Stimulated activated effector memory CD8-positive, alpha-beta T cell treated with anti-CD3 and anti-CD28 coated beads, Interleukin-12 subunit alpha, Interleukin-12 subunit beta, amount 100 ng/mL, for 72 hours (primary cell): ENCODE results near the gene IL27RA.
"Not testable (repeated sequence)": the region's sequence is repeated elsewhere in the genome, so short reads cannot be mapped to it uniquely, and the experiment has no call there.

Source experiments
- ATAC-seq: fragments of 150-1000 bp; cut with Tn5 transposase; 2 replicates; pipeline ENCODE4 v1.10.0; 2021
- DNase-seq, 2 donors: peaks; one replicate each; pipeline ENCODE4 v3.0.0; 2021 to 2022; ENCODE audit warnings: low spot score in 2 of 2
- H3K27ac Mint-ChIP-seq: one replicate; pipeline ENCODE4 v1.8.0; 2022; ENCODE audit warnings: mild to moderate bottlenecking, mixed read lengths
- H3K36me3 Mint-ChIP-seq: one replicate; pipeline ENCODE4 v1.8.0; 2022; ENCODE audit warnings: mild to moderate bottlenecking, mixed read lengths
- H3K4me1 Mint-ChIP-seq: one replicate; pipeline ENCODE4 v1.8.0; 2022; ENCODE audit warnings: mixed read lengths
- H3K4me3 Mint-ChIP-seq: one replicate; pipeline ENCODE4 v1.8.0; 2022; ENCODE audit warnings: mild to moderate bottlenecking, mixed read lengths
- H3K9me3 Mint-ChIP-seq: one replicate; pipeline ENCODE4 v1.8.0; 2022; ENCODE audit warnings: mixed read lengths

IL27RA gene

DNA sequence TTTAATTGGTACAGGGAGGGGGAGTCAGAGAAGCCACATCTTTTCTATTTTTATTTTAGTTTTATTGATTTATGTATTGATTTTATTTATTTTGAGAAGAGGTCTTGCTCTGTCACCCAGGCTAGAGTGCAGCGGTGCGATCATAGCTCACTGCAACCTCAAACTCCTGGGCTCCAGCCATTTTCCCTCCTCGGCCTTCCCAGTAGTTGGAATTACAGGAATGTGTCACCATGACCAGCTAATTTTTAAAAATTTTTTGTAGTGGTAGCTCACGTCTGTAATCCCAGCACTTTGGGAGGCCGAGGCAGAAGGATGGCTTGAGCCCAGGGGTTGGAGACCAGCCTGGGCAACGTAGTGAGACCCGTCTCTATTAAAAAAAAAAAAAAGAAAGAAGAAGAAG is 4.1 kb downstream of the IL27RA start:
- peaks cover 44% of the 10 kb centered on the region for H3K4me1 Mint-ChIP-seq
- DNase-seq (no peak), ATAC-seq (no peak)
- H3K27ac Mint-ChIP-seq, result peak overlapping the region; percentile 37
- H3K36me3 Mint-ChIP-seq, result peaks cover 92% of the 10 kb centered on the region
- no peaks in the 10 kb centered on the region for H3K9me3 Mint-ChIP-seq
- H3K4me3 Mint-ChIP-seq, result no peak overlapping the region

DNA sequence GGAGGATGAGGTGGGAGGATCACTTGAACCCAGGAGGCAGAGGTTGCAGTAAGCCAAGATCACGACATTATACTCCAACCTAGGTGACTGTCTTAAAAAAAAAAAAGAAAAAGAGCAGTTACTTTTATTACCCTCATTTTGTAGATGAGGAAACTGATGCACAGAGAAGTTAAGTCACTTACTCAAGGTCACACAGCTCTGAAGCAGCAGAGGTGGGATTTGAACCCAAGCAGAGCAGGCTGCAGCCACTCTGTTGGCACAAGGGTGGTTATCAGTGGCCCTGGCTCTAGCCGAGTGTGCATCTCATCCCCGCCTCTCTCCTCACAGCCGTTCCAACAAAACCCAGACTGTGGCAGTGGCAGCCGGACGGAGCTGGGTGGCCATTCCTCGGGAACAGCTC is 7.6 kb downstream of the IL27RA start:
- Mint-ChIP-seq H3K9me3 (no peaks in the 10 kb centered on the region), H3K4me1 (peaks cover 39% of the 10 kb centered on the region), H3K27ac (no peak overlapping the region), H3K36me3 (peaks cover 100% of the 10 kb centered on the region), H3K4me3 (no peak overlapping the region)
- DNase-seq (no peak), ATAC-seq (no peak)

DNA sequence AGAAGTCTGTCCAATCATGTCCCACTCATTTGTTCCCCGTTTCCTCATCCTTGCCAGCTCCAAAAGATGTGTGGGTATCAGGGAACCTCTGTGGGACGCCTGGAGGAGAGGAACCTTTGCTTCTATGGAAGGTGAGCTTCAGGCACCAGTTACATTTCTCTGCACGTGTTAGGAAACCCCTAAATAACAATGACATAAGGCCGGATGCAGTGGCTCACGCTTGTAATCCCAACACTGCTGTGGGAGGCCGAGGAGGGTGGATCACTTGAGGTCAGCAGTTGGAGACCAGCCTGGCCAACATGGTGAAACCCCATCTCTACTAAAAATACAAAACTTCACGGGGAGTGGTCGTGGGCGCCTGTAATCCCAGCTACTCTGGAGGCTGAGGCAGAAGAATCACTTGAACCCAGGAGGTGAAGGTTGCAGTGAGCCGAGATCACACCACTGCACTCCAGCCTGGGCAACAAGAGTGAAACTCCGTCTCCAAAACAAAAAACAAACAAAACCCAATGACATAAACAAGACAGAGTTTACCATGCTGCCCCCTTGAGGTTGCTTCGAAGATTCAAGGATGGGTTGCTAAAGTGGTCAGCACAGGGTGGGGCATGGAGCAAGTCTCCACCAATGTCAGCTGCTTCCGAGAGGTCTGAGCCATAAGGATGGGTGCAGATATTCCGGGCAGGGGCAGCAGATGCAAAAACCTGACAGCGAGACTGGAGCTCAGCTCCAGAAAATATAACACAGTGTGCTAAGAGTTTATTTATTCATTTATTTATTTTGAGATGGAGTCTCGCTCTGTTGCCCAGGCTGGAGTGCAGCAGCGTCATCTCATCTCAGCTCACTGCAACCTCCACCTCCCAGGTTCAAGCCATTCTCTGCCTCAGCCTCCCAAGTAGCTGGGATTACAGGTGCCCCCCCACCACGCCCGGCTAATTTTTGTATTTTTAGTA is 11.4 kb downstream of the IL27RA start:
- DNase-seq, H3K9me3 Mint-ChIP-seq, H3K4me3 Mint-ChIP-seq: not testable (repeated sequence)
- Mint-ChIP-seq H3K27ac (peak overlapping the region; percentile 91), H3K36me3 (peaks cover 100% of the 10 kb centered on the region), H3K4me1 (peaks cover 29% of the 10 kb centered on the region)
- peak; percentile 82 for ATAC-seq

DNA sequence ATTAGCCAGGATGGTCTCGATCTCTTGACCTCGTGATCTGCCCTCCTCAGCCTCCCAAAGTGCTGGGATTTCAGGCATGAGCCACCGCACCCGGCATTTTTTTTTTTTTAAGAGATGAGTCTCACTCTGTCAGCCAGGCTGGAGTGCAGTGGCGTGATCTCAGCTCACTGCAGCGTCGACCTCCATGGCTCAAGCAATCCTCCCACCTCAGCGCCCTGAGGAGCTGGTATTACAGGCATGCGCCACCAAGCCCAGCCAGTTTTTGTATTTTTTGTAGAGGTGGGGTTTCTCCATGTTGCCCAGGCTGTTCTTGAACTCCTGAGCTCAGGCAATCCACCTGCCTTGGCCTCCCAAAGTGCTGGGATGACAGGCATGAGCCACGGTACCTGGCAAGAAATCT is 16.3 kb downstream of the IL27RA start:
- peaks cover 100% of the 10 kb centered on the region for H3K36me3 Mint-ChIP-seq
- not testable (repeated sequence) for H3K9me3 Mint-ChIP-seq
- peaks cover 20% of the 10 kb centered on the region for H3K4me1 Mint-ChIP-seq

DNA sequence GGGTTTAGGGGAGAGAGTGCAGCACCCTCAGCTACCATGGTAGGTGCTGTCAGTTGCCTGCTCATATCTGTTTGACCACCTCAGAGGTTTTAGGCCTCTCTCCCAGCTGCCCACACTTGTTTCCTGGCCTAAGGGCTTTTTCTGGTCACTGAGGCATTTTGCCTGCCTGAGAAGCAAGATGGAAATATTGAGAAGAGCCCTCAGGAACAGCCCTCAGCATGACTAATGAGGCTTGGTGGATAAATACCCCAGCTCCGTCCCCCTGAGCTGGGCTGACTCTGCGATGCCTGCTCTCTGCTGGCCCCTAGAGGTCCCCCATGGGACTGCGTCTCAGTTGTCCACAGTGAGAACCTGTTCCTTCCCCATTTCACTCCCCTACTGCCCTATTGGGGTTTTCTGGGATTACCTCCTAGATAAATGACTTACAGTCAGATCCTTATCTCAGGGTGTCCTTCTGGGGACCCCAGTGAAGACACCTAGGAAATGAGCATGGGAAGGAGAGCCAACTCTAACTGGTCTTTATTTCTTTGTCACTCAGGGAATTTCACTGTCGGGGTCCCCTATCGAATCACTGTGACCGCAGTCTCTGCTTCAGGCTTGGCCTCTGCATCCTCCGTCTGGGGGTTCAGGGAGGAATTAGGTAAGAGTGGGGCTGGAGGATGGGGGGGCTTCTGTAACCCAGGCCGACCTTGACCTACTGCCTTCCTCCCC is 17.0 kb downstream of the IL27RA start:
- Mint-ChIP-seq H3K4me3 (no peak overlapping the region), H3K9me3 (no peaks in the 10 kb centered on the region), H3K27ac (peak overlapping the region; percentile 52), H3K4me1 (peaks cover 16% of the 10 kb centered on the region), H3K36me3 (peaks cover 97% of the 10 kb centered on the region)
- peak; percentile 87 for ATAC-seq
- peak; percentile 74 to 88 for DNase-seq

More for the DNA sequence above, 16.3 kb downstream of the IL27RA start:
- DNase-seq, H3K4me3 Mint-ChIP-seq, ATAC-seq: not testable (repeated sequence)
- H3K27ac Mint-ChIP-seq, result peak overlapping the region; percentile 52

DNA sequence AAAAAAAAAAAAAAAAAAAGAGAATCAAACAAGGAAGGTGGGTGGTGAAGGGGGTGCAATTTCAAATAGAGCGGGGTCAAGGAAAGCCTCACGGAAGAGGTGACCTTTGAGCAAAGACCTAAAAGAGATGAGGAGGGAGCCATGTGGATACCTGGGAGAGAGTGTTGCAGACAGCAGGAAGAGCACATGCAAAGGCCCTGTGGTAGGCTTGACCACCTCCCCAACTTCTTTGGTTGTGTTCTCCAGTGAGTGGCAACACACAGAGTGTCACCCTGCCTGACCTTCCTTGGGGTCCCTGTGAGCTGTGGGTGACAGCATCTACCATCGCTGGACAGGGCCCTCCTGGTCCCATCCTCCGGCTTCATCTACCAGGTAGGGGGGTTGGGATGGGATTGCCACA is 18.9 kb downstream of the IL27RA start:
- no peak overlapping the region for H3K4me3 Mint-ChIP-seq
- ATAC-seq (no peak), DNase-seq (no peak)
- H3K36me3 Mint-ChIP-seq, result peaks cover 78% of the 10 kb centered on the region
- H3K9me3 Mint-ChIP-seq, result no peaks in the 10 kb centered on the region
- H3K4me1 Mint-ChIP-seq, result peaks cover 33% of the 10 kb centered on the region
- no peak overlapping the region for H3K27ac Mint-ChIP-seq

DNA sequence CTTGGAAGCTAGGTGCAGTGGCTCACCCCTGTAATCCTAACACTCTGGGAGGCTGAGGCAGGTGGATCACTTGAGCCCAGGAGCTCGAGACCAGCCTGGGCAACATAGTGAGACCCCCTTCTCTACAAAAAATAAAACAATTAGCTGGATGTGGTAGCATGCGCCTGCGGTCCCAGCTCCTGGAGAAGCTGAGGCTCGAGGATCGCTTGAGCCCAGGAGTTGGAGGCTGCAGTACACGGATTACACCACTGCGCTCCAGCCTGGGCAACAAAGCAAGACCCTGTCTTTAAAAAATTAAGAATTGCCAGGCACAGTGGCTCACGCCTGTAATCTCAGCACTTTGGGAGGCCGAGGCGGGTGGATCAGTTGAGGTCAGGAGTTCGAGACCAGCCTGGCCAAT is 19.4 kb downstream of the IL27RA start:
- not testable (repeated sequence) for DNase-seq, ATAC-seq, H3K4me3 Mint-ChIP-seq, H3K9me3 Mint-ChIP-seq, H3K27ac Mint-ChIP-seq
- Mint-ChIP-seq H3K4me1 (peaks cover 35% of the 10 kb centered on the region), H3K36me3 (peaks cover 73% of the 10 kb centered on the region)

DNA sequence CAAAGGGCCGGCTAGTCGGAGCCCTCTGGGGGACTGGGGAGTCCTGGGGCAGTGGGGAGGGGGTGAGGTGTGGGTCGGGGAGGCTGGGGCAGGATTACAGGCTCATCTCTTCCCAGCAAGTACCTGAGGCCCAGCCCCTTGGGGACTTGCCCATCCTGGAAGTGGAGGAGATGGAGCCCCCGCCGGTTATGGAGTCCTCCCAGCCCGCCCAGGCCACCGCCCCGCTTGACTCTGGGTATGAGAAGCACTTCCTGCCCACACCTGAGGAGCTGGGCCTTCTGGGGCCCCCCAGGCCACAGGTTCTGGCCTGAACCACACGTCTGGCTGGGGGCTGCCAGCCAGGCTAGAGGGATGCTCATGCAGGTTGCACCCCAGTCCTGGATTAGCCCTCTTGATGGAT is 20.4 kb downstream of the IL27RA start:
- DNase-seq (no peak), ATAC-seq (no peak)
- H3K4me3 Mint-ChIP-seq, result no peak overlapping the region
- H3K9me3 Mint-ChIP-seq, result no peaks in the 10 kb centered on the region
- H3K36me3 Mint-ChIP-seq, result peaks cover 63% of the 10 kb centered on the region
- peaks cover 28% of the 10 kb centered on the region for H3K4me1 Mint-ChIP-seq
- H3K27ac Mint-ChIP-seq, result peak overlapping the region; percentile 23

DNA sequence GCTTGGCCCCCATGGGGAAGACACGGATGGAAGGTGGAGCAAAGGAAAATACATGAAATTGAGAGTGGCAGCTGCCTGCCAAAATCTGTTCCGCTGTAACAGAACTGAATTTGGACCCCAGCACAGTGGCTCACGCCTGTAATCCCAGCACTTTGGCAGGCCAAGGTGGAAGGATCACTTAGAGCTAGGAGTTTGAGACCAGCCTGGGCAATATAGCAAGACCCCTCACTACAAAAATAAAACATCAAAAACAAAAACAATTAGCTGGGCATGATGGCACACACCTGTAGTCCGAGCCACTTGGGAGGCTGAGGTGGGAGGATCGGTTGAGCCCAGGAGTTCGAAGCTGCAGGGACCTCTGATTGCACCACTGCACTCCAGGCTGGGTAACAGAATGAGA is 20.9 kb downstream of the IL27RA start:
- H3K36me3 Mint-ChIP-seq, result peaks cover 58% of the 10 kb centered on the region

DNA sequence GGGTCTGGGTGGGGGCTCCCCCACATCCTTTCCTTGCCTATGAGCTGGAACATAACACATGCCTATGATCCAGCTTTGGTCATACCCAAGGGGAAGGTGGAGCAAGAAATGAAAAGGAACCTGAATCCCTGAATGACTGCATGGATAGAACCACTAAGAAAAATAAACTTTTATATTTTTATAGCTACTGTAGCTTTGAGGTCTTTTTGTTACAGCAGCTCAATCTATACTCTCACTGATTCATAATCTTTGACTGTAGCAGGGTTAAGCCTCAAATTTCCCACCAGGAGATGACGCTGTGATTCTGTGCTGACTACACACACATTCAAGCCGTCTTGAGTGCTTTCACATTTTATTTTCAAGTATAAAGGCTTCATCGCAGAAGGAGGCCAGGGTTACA is 21.5 kb downstream of the IL27RA start:
- Mint-ChIP-seq H3K36me3 (peaks cover 52% of the 10 kb centered on the region), H3K4me3 (no peak overlapping the region), H3K27ac (no peak overlapping the region), H3K9me3 (no peaks in the 10 kb centered on the region), H3K4me1 (peaks cover 33% of the 10 kb centered on the region)
- ATAC-seq (no peak), DNase-seq (no peak)

More for the DNA sequence above, 20.9 kb downstream of the IL27RA start:
- no peaks in the 10 kb centered on the region for H3K9me3 Mint-ChIP-seq
- H3K4me3 Mint-ChIP-seq, result no peak overlapping the region
- peak overlapping the region; percentile 23 for H3K27ac Mint-ChIP-seq
- no peak for DNase-seq
- ATAC-seq, result no peak
- peaks cover 28% of the 10 kb centered on the region for H3K4me1 Mint-ChIP-seq

DNA sequence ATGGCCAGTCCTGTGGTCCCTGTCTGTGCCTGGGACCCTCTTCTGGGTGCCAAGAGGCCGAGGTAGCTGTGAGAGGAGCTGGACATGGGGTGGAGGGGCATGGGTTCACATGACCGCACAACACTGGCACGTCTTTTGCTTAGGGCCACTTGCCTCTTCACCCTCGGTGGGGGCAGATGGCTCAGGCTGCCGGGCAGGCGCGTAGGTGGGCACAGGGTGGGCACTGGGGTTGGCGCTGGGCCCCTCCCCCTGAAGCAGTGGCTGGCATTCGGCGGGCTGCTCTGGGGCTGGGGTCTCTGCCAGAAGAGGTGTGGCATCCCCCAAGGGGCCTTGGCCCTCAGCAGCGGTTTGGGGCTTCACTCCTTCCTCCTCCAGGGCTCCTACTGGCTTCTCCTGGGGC is 21.9 kb downstream of the IL27RA start:
- ATAC-seq (no peak), DNase-seq (no peak)
- no peak overlapping the region for H3K4me3 Mint-ChIP-seq
- H3K4me1 Mint-ChIP-seq, result peaks cover 34% of the 10 kb centered on the region
- H3K27ac Mint-ChIP-seq, result peak overlapping the region; percentile 38
- H3K9me3 Mint-ChIP-seq, result no peaks in the 10 kb centered on the region
- H3K36me3 Mint-ChIP-seq, result peaks cover 48% of the 10 kb centered on the region

DNA sequence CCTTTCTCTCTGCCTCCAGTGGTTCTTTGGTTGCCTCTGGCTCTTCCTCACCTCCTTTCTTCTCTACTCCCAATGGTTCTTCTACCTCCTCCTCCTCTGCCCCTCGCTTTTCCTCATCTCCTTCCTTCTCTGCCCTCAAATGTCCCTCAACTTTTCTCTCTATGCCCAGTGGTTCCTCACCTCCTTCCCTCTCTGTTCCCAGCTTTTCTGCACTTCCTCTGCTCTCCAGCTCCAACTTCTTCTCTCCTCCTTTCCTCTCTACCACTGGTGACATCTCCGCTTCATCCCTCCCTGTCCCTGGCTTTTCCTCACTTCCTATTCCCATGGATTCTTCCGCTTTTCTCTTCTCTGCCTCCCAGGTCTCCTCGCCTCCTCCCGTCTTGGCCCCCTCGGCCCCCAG is 22.5 kb downstream of the IL27RA start:
- peak overlapping the region; percentile 38 for H3K27ac Mint-ChIP-seq
- H3K36me3 Mint-ChIP-seq, result peaks cover 42% of the 10 kb centered on the region
- H3K4me1 Mint-ChIP-seq, result peaks cover 38% of the 10 kb centered on the region
- no peak overlapping the region for H3K4me3 Mint-ChIP-seq
- no peak for ATAC-seq
- no peaks in the 10 kb centered on the region for H3K9me3 Mint-ChIP-seq
- DNase-seq, result no peak

DNA sequence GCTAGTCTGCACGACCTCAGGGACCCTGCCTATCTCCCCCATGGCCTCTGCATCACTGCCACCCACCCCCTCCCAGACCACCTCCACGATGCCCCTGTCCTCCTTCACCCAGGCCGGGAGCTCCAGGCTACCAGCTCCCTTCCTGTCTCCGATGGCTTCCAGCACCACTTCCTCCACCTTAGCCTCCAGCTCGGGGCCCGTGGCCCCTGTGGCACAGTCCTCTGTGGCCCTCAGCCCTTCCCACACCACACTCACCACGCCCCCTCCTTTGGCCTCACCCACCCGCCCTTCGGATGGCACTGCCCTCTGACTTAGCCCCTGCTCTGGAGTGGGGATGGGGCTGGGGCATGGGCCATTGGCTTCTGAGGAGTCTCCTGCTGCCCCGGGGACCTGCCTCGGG is 23.2 kb downstream of the IL27RA start:
- peak; percentile 5 for ATAC-seq
- no peak overlapping the region for H3K27ac Mint-ChIP-seq
- no peaks in the 10 kb centered on the region for H3K9me3 Mint-ChIP-seq
- no peak for DNase-seq
- H3K4me1 Mint-ChIP-seq, result peaks cover 42% of the 10 kb centered on the region
- H3K4me3 Mint-ChIP-seq, result no peak overlapping the region
- H3K36me3 Mint-ChIP-seq, result peaks cover 36% of the 10 kb centered on the region

DNA sequence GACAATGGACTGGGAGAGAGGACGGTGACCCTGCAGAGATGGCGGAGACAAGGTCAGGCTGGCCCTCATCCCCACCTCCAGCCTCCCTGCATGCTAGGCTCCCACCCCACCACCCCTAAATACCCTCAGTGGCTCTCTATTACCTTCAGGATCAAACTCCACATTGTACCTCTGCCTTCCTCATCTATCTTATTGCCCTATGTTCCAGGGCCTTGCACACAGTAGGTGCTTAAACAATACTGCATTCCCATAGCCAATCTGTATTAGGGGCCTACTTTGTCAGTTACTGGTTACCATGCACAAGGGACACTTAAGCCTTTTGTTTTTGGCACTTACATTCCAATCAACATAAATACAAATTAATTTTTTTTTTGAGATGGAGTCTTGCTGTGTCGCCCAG is 23.8 kb downstream of the IL27RA start:
- H3K4me3 Mint-ChIP-seq, result no peak overlapping the region
- peaks cover 29% of the 10 kb centered on the region for H3K36me3 Mint-ChIP-seq
- H3K27ac Mint-ChIP-seq, result no peak overlapping the region
- peak; percentile 3 for ATAC-seq
- H3K4me1 Mint-ChIP-seq, result peaks cover 45% of the 10 kb centered on the region
- no peaks in the 10 kb centered on the region for H3K9me3 Mint-ChIP-seq
- no peak for DNase-seq

DNA sequence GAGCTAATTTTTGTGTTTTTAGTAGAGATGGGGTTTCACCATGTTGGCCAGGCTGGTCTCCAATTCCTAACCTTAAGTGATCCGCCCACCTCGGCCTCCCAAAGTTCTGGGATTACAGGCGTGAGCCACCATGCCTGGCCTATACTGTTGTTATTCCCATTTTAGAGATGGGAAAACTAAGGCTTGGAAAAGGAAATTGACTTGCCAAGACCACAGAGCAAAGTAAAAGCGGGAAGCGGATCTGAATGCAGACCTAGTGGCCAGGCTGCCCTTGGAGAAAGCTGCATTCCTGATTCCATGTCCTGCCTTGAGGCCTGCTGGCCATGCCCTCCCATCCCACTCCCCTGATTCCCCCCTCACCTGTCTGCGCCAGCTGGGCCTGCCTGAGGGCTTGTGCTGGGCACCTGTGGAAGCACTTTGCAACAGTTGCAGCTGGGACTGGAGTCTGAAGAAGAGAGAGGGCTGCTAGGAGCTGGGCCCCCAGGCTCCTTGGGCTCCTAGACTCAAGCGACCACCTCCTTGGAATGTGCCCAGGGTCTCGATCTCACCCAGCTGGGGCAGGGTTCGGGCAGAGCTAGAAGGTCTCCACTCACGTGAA is 24.6 kb downstream of the IL27RA start:
- Mint-ChIP-seq H3K36me3 (peaks cover 21% of the 10 kb centered on the region), H3K9me3 (no peaks in the 10 kb centered on the region), H3K27ac (no peak overlapping the region), H3K4me1 (peaks cover 45% of the 10 kb centered on the region), H3K4me3 (no peak overlapping the region)
- no peak for DNase-seq
- no peak for ATAC-seq
